WTC11 (cell line): ENCODE results near the gene STARD8. TPM values are rescaled to one million over a fixed set of nuclear protein-coding genes. Genes with fewer than 3 reads are reported as not detected.
"Not testable (repeated sequence)": the region's sequence is repeated elsewhere in the genome, so short reads cannot be mapped to it uniquely, and the experiment has no call there.

Experiments
- ATAC-seq: fragments of 200-7000 bp; cut with Tn5 transposase; 2 replicates; pipeline ENCODE4 v1.10.0; 2021; ENCODE audit warnings: mild to moderate bottlenecking, moderate library complexity
- CTCF ChIA-PET: fragments of 300-600 bp; sonication (Branson Sonifier 250); formaldehyde crosslinking; loops from one replicate; lab custom pipeline; 2021; ENCODE audit warnings: antibody characterized with exemption; lab: Charles Lee
- POLR2A ChIA-PET: fragments of 350-600 bp; sonication (Branson Sonifier 250); formaldehyde crosslinking; loops from one replicate; lab custom pipeline; 2021; ENCODE audit warnings: antibody characterized with exemption; lab: Charles Lee
- DNase-seq: peaks from one replicate; pipeline ENCODE4 v3.0.0; 2021; ENCODE audit warnings: low spot score
- H3K27ac Mint-ChIP-seq: 2 replicates; pipeline ENCODE4 v1.8.0; 2021; ENCODE audit warnings: mixed read lengths
- H3K27me3 Mint-ChIP-seq: 2 replicates; pipeline ENCODE4 v1.8.0; 2021; ENCODE audit warnings: low read depth, mild to moderate bottlenecking, moderate library complexity, mixed read lengths
- H3K36me3 Mint-ChIP-seq: 2 replicates; pipeline ENCODE4 v1.8.0; 2021; ENCODE audit warnings: mixed read lengths
- H3K4me1 Mint-ChIP-seq: 2 replicates; pipeline ENCODE4 v1.8.0; 2022; ENCODE audit warnings: mixed read lengths
- H3K4me3 Mint-ChIP-seq: 2 replicates; pipeline ENCODE4 v1.8.0; 2021; ENCODE audit warnings: mild to moderate bottlenecking, moderate library complexity, mixed read lengths
- H3K9me3 Mint-ChIP-seq: 2 replicates; pipeline ENCODE4 v1.8.0; 2021; ENCODE audit warnings: mixed read lengths
- ARID4B ChIP-seq: sonication (generic); formaldehyde crosslinking; IDR thresholded peaks from 2 replicates; pipeline ENCODE4 v1.8.0; 2023; ENCODE audit warnings: missing genetic modification reagents, mild to moderate bottlenecking, borderline replicate concordance
- CREB1 ChIP-seq: sonication (generic); formaldehyde crosslinking; IDR thresholded peaks from 2 replicates; pipeline ENCODE4 v1.8.0; 2023; ENCODE audit warnings: mild to moderate bottlenecking, missing genetic modification reagents
- ERG ChIP-seq: fragments of 250-450 bp; sonication (Bioruptor Pico); IDR thresholded peaks from 2 replicates; pipeline ENCODE4 v1.8.0; 2021; ENCODE audit warnings: mild to moderate bottlenecking
- FOXP1 ChIP-seq: sonication (generic); formaldehyde crosslinking; IDR thresholded peaks from 2 replicates; pipeline ENCODE4 v1.8.0; 2022; ENCODE audit warnings: missing genetic modification reagents, mild to moderate bottlenecking, moderate library complexity, borderline replicate concordance
- IRF2 ChIP-seq: sonication (generic); formaldehyde crosslinking; IDR thresholded peaks from 2 replicates; pipeline ENCODE4 v1.8.0; 2022; ENCODE audit warnings: low read depth, missing genetic modification reagents, borderline replicate concordance
- MYBL2 ChIP-seq: sonication (generic); formaldehyde crosslinking; IDR thresholded peaks from 2 replicates; pipeline ENCODE4 v1.8.1; 2023; ENCODE audit warnings: mild to moderate bottlenecking, moderate library complexity, missing genetic modification reagents
- PRRX2 ChIP-seq: fragments of 250-450 bp; sonication (Bioruptor Pico); IDR thresholded peaks from 2 replicates; pipeline ENCODE4 v1.8.0; 2021; ENCODE audit warnings: mild to moderate bottlenecking
- SMAD3 ChIP-seq: sonication (generic); formaldehyde crosslinking; IDR thresholded peaks from 2 replicates; pipeline ENCODE4 v1.8.0; 2022; ENCODE audit warnings: missing genetic modification reagents, mild to moderate bottlenecking, borderline replicate concordance
- ZNF416 ChIP-seq: fragments of 250-450 bp; sonication (Bioruptor Pico); IDR thresholded peaks from 2 replicates; pipeline ENCODE4 v1.9.0; 2021; ENCODE audit warnings: mild to moderate bottlenecking, inconsistent platforms
- ZNF425 ChIP-seq: fragments of 250-450 bp; sonication (Bioruptor Pico); conservative IDR thresholded peaks from 2 replicates; pipeline ENCODE4 v1.9.0; 2021; ENCODE audit warnings: mild to moderate bottlenecking
- total RNA-seq: library from RNA; stranded (reverse); gene quantifications from 3 replicates; pipeline ENCODE4 v1.2.3, GENCODE V29; 2021
- TF ChIP-seq, protein P1 (sequence below): sonication (generic); formaldehyde crosslinking; IDR thresholded peaks from 2 replicates; pipeline ENCODE4 v1.8.1; 2023; ENCODE audit warnings: mild to moderate bottlenecking, missing genetic modification reagents
- TF ChIP-seq, protein P2 (sequence below): sonication (generic); formaldehyde crosslinking; IDR thresholded peaks from 2 replicates; pipeline ENCODE4 v1.8.1; 2023; ENCODE audit warnings: mild to moderate bottlenecking, missing genetic modification reagents, moderate library complexity
- TF ChIP-seq, protein P3 (sequence below): sonication (generic); formaldehyde crosslinking; IDR thresholded peaks from 2 replicates; pipeline ENCODE4 v1.8.1; 2022; ENCODE audit warnings: mild to moderate bottlenecking, moderate library complexity, missing genetic modification reagents

The STARD8 gene
- total RNA-seq, 1 experiment from 2014 or later, result 8.5 TPM

GRCh38 chrX:68654693-68655092 lies 7.2 kb downstream of the STARD8 start (continued):
- no peak for TF ChIP-seq ERG
- TF ChIP-seq, protein P1, sequence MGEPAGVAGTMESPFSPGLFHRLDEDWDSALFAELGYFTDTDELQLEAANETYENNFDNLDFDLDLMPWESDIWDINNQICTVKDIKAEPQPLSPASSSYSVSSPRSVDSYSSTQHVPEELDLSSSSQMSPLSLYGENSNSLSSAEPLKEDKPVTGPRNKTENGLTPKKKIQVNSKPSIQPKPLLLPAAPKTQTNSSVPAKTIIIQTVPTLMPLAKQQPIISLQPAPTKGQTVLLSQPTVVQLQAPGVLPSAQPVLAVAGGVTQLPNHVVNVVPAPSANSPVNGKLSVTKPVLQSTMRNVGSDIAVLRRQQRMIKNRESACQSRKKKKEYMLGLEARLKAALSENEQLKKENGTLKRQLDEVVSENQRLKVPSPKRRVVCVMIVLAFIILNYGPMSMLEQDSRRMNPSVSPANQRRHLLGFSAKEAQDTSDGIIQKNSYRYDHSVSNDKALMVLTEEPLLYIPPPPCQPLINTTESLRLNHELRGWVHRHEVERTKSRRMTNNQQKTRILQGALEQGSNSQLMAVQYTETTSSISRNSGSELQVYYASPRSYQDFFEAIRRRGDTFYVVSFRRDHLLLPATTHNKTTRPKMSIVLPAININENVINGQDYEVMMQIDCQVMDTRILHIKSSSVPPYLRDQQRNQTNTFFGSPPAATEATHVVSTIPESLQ, result no peak

DNA sequence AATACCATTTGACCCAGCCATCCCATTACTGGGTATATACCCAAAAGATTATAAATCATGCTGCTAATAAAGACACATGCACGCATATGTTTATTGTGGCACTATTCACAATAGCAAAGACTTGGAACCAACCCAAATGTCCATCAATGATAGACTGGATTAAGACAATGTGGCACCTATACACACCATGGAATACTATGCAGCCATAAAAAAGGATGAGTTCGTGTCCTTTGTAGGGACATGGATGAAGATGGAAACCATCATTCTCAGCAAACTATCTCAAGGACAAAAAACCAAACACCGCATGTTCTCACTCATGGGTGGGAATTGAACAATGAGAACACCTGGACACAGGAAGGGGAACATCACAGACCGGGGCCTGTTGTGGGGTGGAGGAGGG lies 9.0 kb downstream of the STARD8 start:
- H3K36me3 Mint-ChIP-seq, H3K4me3 Mint-ChIP-seq, POLR2A ChIA-PET, DNase-seq, CTCF ChIA-PET, ATAC-seq, H3K27ac Mint-ChIP-seq, H3K9me3 Mint-ChIP-seq, H3K27me3 Mint-ChIP-seq: not testable (repeated sequence)
- peaks cover 16% of the 10 kb centered on the region for H3K4me1 Mint-ChIP-seq

GRCh38 chrX:68658530-68658929 lies 11.1 kb downstream of the STARD8 start:
- ATAC-seq (no peak), DNase-seq (no peak)
- Mint-ChIP-seq H3K4me1 (peaks cover 16% of the 10 kb centered on the region), H3K27ac (no peak overlapping the region), H3K36me3 (no peaks in the 10 kb centered on the region), H3K4me3 (no peak overlapping the region), H3K27me3 (no peaks in the 10 kb centered on the region), H3K9me3 (peaks cover 4% of the 10 kb centered on the region; the same call in 1 of the 2 replicates)
- TF ChIP-seq ARID4B (CRISPR knock-in tag), result no peak
- no peak for TF ChIP-seq MYBL2
- TF ChIP-seq, protein P2, sequence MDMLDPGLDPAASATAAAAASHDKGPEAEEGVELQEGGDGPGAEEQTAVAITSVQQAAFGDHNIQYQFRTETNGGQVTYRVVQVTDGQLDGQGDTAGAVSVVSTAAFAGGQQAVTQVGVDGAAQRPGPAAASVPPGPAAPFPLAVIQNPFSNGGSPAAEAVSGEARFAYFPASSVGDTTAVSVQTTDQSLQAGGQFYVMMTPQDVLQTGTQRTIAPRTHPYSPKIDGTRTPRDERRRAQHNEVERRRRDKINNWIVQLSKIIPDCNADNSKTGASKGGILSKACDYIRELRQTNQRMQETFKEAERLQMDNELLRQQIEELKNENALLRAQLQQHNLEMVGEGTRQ (CRISPR knock-in tag), result no peak
- no peak for TF ChIP-seq SMAD3 (CRISPR knock-in tag)
- TF ChIP-seq, protein P3, sequence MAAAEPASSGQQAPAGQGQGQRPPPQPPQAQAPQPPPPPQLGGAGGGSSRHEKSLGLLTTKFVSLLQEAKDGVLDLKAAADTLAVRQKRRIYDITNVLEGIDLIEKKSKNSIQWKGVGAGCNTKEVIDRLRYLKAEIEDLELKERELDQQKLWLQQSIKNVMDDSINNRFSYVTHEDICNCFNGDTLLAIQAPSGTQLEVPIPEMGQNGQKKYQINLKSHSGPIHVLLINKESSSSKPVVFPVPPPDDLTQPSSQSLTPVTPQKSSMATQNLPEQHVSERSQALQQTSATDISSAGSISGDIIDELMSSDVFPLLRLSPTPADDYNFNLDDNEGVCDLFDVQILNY (CRISPR knock-in tag), result no peak
- no peak for TF ChIP-seq FOXP1 (CRISPR knock-in tag)
- no peak for TF ChIP-seq ZNF425 (CRISPR knock-in tag)
- TF ChIP-seq PRRX2, result no peak
- no peak for TF ChIP-seq ZNF416 (CRISPR knock-in tag)
- TF ChIP-seq IRF2 (CRISPR knock-in tag), result no peak
- no peak for TF ChIP-seq CREB1 (CRISPR knock-in tag)
- POLR2A ChIA-PET, result no interaction called here
- CTCF ChIA-PET, result interaction anchor here (1.2 to 2.6 kb wide), 3 partner anchors 27 to 59 kb away, joined by 4 to 10 read pairs (median 4); no protein-coding TSS in a partner anchor
